IMR-90 (cell line): ENCODE data around the gene PCDHGB7. TPM values are rescaled to one million over a fixed set of nuclear protein-coding genes. Genes with fewer than 3 reads are reported as not detected.

Source experiments
- ATAC-seq: fragments of 200-7000 bp; cut with Tn5 transposase; 2 replicates; pipeline ENCODE4 v1.9.1; 2020; ENCODE audit warnings: low read depth, mild to moderate bottlenecking, moderate library complexity
- BruUV-seq: library from RNA; stranded (reverse); fragments of 400-500 nt; replicated peaks from 2 replicates; lab custom pipeline; 2021; lab: Mats Ljungman, UMichigan
- CTCF ChIA-PET: fragments of 300-600 bp; formaldehyde crosslinking; extraction: SDS; loops from one replicate; lab custom pipeline; 2021; ENCODE audit warnings: antibody characterized with exemption; lab: Yijun Ruan, JAX
- POLR2A ChIA-PET: fragments of 300-600 bp; sonication (Branson Sonifier 250); formaldehyde crosslinking; loops from one replicate; lab custom pipeline; 2022; ENCODE audit warnings: antibody characterized with exemption; ENCODE audit not compliant: unreplicated experiment; lab: Charles Lee
- DNase-seq: peaks from one replicate; pipeline ENCODE4 v3.0.0; 2013
- H2AFZ ChIP-seq: replicated peaks from 2 replicates; pipeline ENCODE3; 2013; ENCODE audit warnings: low read length, mild to moderate bottlenecking; ENCODE audit not compliant: poor library complexity
- H2AK5ac ChIP-seq: 2 replicates; pipeline ENCODE4 v1.6.1; 2013; ENCODE audit warnings: low read depth, low read length, inconsistent platforms
- H2AK9ac ChIP-seq: replicated peaks from 2 replicates; pipeline ENCODE3; 2013; ENCODE audit warnings: mild to moderate bottlenecking, low read depth, low read length, moderate library complexity; ENCODE audit not compliant: poor library complexity
- H2BK120ac ChIP-seq: 2 replicates; pipeline ENCODE4 v1.6.1; 2013; ENCODE audit warnings: low read depth, low read length, inconsistent platforms
- H2BK15ac ChIP-seq: 3 replicates; pipeline ENCODE4 v1.6.1; 2013; ENCODE audit warnings: low read depth, low read length, inconsistent platforms
- H2BK20ac ChIP-seq: 2 replicates; pipeline ENCODE4 v1.6.1; 2013; ENCODE audit warnings: low read depth, mild to moderate bottlenecking, inconsistent platforms, low read length, moderate library complexity
- H2BK5ac ChIP-seq: 2 replicates; pipeline ENCODE4 v1.6.1; 2013; ENCODE audit warnings: mild to moderate bottlenecking, low read depth, low read length, inconsistent platforms; ENCODE audit not compliant: poor library complexity, severe bottlenecking
- H3K14ac ChIP-seq: replicated peaks from 2 replicates; pipeline ENCODE4 v1.6.1; 2013; ENCODE audit warnings: low read depth, low read length, inconsistent platforms
- H3K18ac ChIP-seq: 2 replicates; pipeline ENCODE4 v1.6.1; 2013; ENCODE audit warnings: low read depth, low read length, control low read depth
- H3K23ac ChIP-seq: 2 replicates; pipeline ENCODE4 v1.6.1; 2013; ENCODE audit warnings: low read depth, low read length, inconsistent platforms
- H3K27ac ChIP-seq: 2 replicates; pipeline ENCODE4 v1.5.1; 2013; ENCODE audit warnings: mild to moderate bottlenecking, control low read depth, low read length; ENCODE audit not compliant: insufficient read depth
- H3K27me3 ChIP-seq: 2 replicates; pipeline ENCODE4 v1.6.1; 2013; ENCODE audit warnings: low read length; ENCODE audit not compliant: control insufficient read depth, insufficient read depth
- H3K36me3 ChIP-seq: 2 replicates; pipeline ENCODE4 v1.6.1; 2013; ENCODE audit warnings: low read length, mixed read lengths; ENCODE audit not compliant: control insufficient read depth, insufficient read depth
- H3K4ac ChIP-seq: 2 replicates; pipeline ENCODE4 v1.6.1; 2013; ENCODE audit warnings: low read depth, low read length, inconsistent platforms
- H3K4me1 ChIP-seq: 2 replicates; pipeline ENCODE4 v1.6.1; 2013; ENCODE audit warnings: low read length, mixed read lengths; ENCODE audit not compliant: control insufficient read depth, insufficient read depth
- H3K4me2 ChIP-seq: 2 replicates; pipeline ENCODE4 v1.6.1; 2013; ENCODE audit warnings: low read depth, mild to moderate bottlenecking, control low read depth, low read length, moderate library complexity
- H3K4me3 ChIP-seq: 2 replicates; pipeline ENCODE4 v1.5.1; 2013; ENCODE audit warnings: low read depth, mild to moderate bottlenecking, control low read depth, low read length, moderate library complexity; ENCODE audit not compliant: insufficient read depth
- H3K56ac ChIP-seq: 2 replicates; pipeline ENCODE4 v1.6.1; 2013; ENCODE audit warnings: low read length, inconsistent platforms; ENCODE audit not compliant: insufficient read depth; ENCODE audit errors: extremely low read depth
- H3K79me1 ChIP-seq, 2 experiments: 2 replicates each; pipeline ENCODE4 v1.6.1; 2013; ENCODE audit warnings: low read length in 2 of 2, inconsistent platforms in 1 of 2, low read depth in 1 of 2
- H3K9ac ChIP-seq: 2 replicates; pipeline ENCODE4 v1.6.1; 2013; ENCODE audit warnings: low read depth, low read length, control low read depth
- H3K9me1 ChIP-seq: 2 replicates; pipeline ENCODE4 v1.6.1; 2013; ENCODE audit warnings: low read length, inconsistent platforms; ENCODE audit not compliant: insufficient read depth
- H3K9me3 ChIP-seq: 2 replicates; pipeline ENCODE4 v1.6.1; 2013; ENCODE audit warnings: low read length; ENCODE audit not compliant: control insufficient read depth, insufficient read depth
- H4K20me1 ChIP-seq: 2 replicates; pipeline ENCODE4 v1.6.1; 2013; ENCODE audit warnings: low read length, inconsistent platforms; ENCODE audit not compliant: insufficient read depth
- H4K5ac ChIP-seq: 2 replicates; pipeline ENCODE4 v1.6.1; 2013; ENCODE audit warnings: mild to moderate bottlenecking, low read depth, low read length, control low read depth
- H4K8ac ChIP-seq, 2 experiments: 2 replicates each; pipeline ENCODE4 v1.6.1; 2013; ENCODE audit warnings: low read depth in 2 of 2, low read length in 2 of 2, control low read depth in 1 of 2, inconsistent platforms in 1 of 2
- H4K91ac ChIP-seq: 2 replicates; pipeline ENCODE4 v1.6.1; 2013; ENCODE audit warnings: low read depth, low read length, inconsistent platforms; ENCODE audit not compliant: insufficient read depth
- BHLHE40 ChIP-seq: fragments of 150-350 bp; IDR thresholded peaks from 2 replicates; pipeline ENCODE4 v1.6.1; 2016; ENCODE audit warnings: mild to moderate bottlenecking, low read depth, low read length
- CHD1 ChIP-seq: IDR thresholded peaks from 2 replicates; pipeline ENCODE4 v1.6.1; 2012; ENCODE audit warnings: low read depth, low read length, improper control_type of control experiment
- ELK1 ChIP-seq: fragments of 150-350 bp; IDR thresholded peaks from 2 replicates; pipeline ENCODE4 v1.6.1; 2016; ENCODE audit warnings: low read depth, mild to moderate bottlenecking, low read length, moderate library complexity, borderline replicate concordance
- POLR2A ChIP-seq: IDR thresholded peaks from 2 replicates; pipeline ENCODE4 v1.6.1; 2012; ENCODE audit warnings: mild to moderate bottlenecking, low read depth, low read length
- RAD21 ChIP-seq: IDR thresholded peaks from 2 replicates; pipeline ENCODE4 v1.6.1; 2012; ENCODE audit warnings: low read length, improper control_type of control experiment
- SMC3 ChIP-seq: fragments of 150-350 bp; IDR thresholded peaks from 2 replicates; pipeline ENCODE4 v1.6.1; 2016; ENCODE audit warnings: low read depth, mild to moderate bottlenecking, antibody characterized with exemption, low read length, moderate library complexity
- USF2 ChIP-seq: fragments of 150-350 bp; IDR thresholded peaks from 2 replicates; pipeline ENCODE4 v1.6.1; 2017; ENCODE audit warnings: mild to moderate bottlenecking, antibody characterized with exemption, low read length, low read depth
- WGBS, 2 experiments: methylation state at CpG; one replicate each; pipeline versions ENCODE4 v1.1.5 to v1.1.7; 2013; ENCODE audit warnings: missing lambda C conversion rate in 2 of 2; ENCODE audit not compliant: insufficient read length in 1 of 2; ENCODE audit errors: extremely low coverage in 2 of 2; 5-methylcytosine and 5-hydroxymethylcytosine counted together
- dilution Hi-C: fragments of 300-500 bp; cut with HindIII; formaldehyde crosslinking; loops from one replicate; pipeline ENCODE4 v1.14.3; 2018; ENCODE audit warnings: low sequenced_read_pairs; ENCODE audit not compliant: unreplicated experiment
- in situ Hi-C: fragments of 300-500 bp; cut with MboI; formaldehyde crosslinking; loops from 3 replicates; pipeline ENCODE4 v1.14.3; 2019; ENCODE audit warnings: low sequenced_read_pairs, inconsistent platforms, mixed read lengths
- intact Hi-C: fragments of 100-400 bp; cut with micrococcal nuclease; formaldehyde crosslinking; loops from 2 replicates; pipeline ENCODE4 v1.10.0; 2022
- polyA plus RNA-seq, 3 experiments: library from polyadenylated mRNA; depleted of rRNA; stranded (reverse); fragments of >200 nt; gene quantifications; 2 replicates each; pipeline ENCODE4 v1.2.3, GENCODE V29; 2012; ENCODE audit warnings: low replicate concordance in 1 of 3
- total RNA-seq: library from RNA; depleted of rRNA; stranded (reverse); fragments of >200 nt; gene quantifications from 2 replicates; pipeline ENCODE4 v1.2.3, GENCODE V29; 2012

Gene PCDHGB7
- total and polyA plus RNA-seq, 2 of the 4 experiments (the other 2 are of a cell fraction), result 6.3 to 8.1 TPM

- Histone ChIP-seq H3K56ac (no peak overlapping the region), H3K4ac (no peak overlapping the region), H2AFZ (peak overlapping the region; percentile 3), H4K91ac (no peak overlapping the region), H3K18ac (no peak overlapping the region), H2AK5ac (no peak overlapping the region), H3K9me3 (peaks cover 61% of the 10 kb centered on the region), H3K9me1 (no peaks in the 10 kb centered on the region), H2BK5ac (no peak overlapping the region), H4K8ac (no peak overlapping the region), H3K36me3 (peaks cover 23% of the 10 kb centered on the region), H3K4me3 (no peak overlapping the region), H3K79me1 (no peaks in the 10 kb centered on the region), H4K20me1 (no peaks in the 10 kb centered on the region), H2BK120ac (no peak overlapping the region), H2AK9ac (no peak overlapping the region), H3K4me1 (no peaks in the 10 kb centered on the region), H3K27ac (no peak overlapping the region), H2BK15ac (no peak overlapping the region), H3K4me2 (0 out of 2 replicates have a peak overlapping the region, but pooled peaks have one; percentile 8), H3K14ac (no peak overlapping the region), H2BK20ac (no peak overlapping the region), H3K27me3 (no peaks in the 10 kb centered on the region), H4K5ac (no peak overlapping the region), H3K23ac (no peak overlapping the region), H3K9ac (no peak overlapping the region)
- no TSS peak for BruUV-seq
- ATAC-seq (no peak), DNase-seq (no peak)
- dilution Hi-C loops, result no loop called here
- intact Hi-C loops, result no loop called here
- ChIA-PET POLR2A (no interaction called here), CTCF (interaction anchor here (0.8 to 1.3 kb wide), 3 partner anchors 16 to 186 kb away, joined by 3 to 7 read pairs (median 4); no protein-coding TSS in a partner anchor)
- 60% methylated on average over 8 of the region's 14 CpGs; no CpG with 5 or more reads in 1 of the 2 experiments for WGBS, 2 experiments
- TF ChIP-seq CHD1 (no peak), RAD21 (no peak), POLR2A (no peak), BHLHE40 (no peak), USF2 (no peak), SMC3 (no peak), ELK1 (no peak)
- in situ Hi-C loops, result no loop called here
These were observed 42.9 kb upstream of the PCDHGB7 start for GRCh38 chr5:141374627-141375026.
